ENCODE results near the gene CCDC187.

The CCDC187 gene

GRCh38 chr9:136312009-136312375, 8.1 kb upstream of the CCDC187 start:
- TF ChIP-seq CTCF (IDR thresholded peaks at IDR 0.05; ENCODE audit: low read depth, low read length, missing control alignments), result no peak

GRCh38 chr9:136311051-136312008, 7.4 kb upstream of the CCDC187 start:
- no peak for DNase-seq (ENCODE audit: extremely low read depth, low read depth)
- H3K4me3 ChIP-seq (replicated peaks; ENCODE audit: low read depth, low read length), result no peak overlapping the region
- TF ChIP-seq CTCF (IDR thresholded peaks at IDR 0.05; ENCODE audit: low read depth, low read length, missing control alignments), result no peak

More at GRCh38 chr9:136312009-136312375, 8.1 kb upstream of the CCDC187 start:
- DNase-seq (ENCODE audit: extremely low read depth, low read depth), result no peak
- H3K4me3 ChIP-seq (replicated peaks; ENCODE audit: low read depth, low read length), result no peak overlapping the region

GRCh38 chr9:136310273-136311030, 6.6 kb upstream of the CCDC187 start:
- no peak for DNase-seq (ENCODE audit: extremely low read depth, low read depth)
- no peak for TF ChIP-seq CTCF (IDR thresholded peaks at IDR 0.05; ENCODE audit: low read depth, low read length, missing control alignments)
- no peak overlapping the region for H3K4me3 ChIP-seq (replicated peaks; ENCODE audit: low read depth, low read length)

GRCh38 chr9:136309806-136310220, 5.9 kb upstream of the CCDC187 start:
- H3K4me3 ChIP-seq (replicated peaks; ENCODE audit: low read depth, low read length), result no peak overlapping the region
- TF ChIP-seq CTCF (IDR thresholded peaks at IDR 0.05; ENCODE audit: low read depth, low read length, missing control alignments), result no peak
- DNase-seq (ENCODE audit: extremely low read depth, low read depth), result no peak

GRCh38 chr9:136309101-136309801, 5.4 kb upstream of the CCDC187 start:
- no peak overlapping the region for H3K4me3 ChIP-seq (replicated peaks; ENCODE audit: low read depth, low read length)
- DNase-seq (ENCODE audit: extremely low read depth, low read depth), result no peak
- no peak for TF ChIP-seq CTCF (IDR thresholded peaks at IDR 0.05; ENCODE audit: low read depth, low read length, missing control alignments)

GRCh38 chr9:136308702-136309053, 4.8 kb upstream of the CCDC187 start:
- TF ChIP-seq CTCF (IDR thresholded peaks at IDR 0.05; ENCODE audit: low read depth, low read length, missing control alignments), result no peak
- no peak overlapping the region for H3K4me3 ChIP-seq (replicated peaks; ENCODE audit: low read depth, low read length)
- no peak for DNase-seq (ENCODE audit: extremely low read depth, low read depth)

All from HFF-Myc (cell line).